Muscle of leg (tissue), 11 donors: ENCODE measurements around the gene MPP3. TPM values are rescaled to one million over a fixed set of nuclear protein-coding genes. Genes with fewer than 3 reads are reported as not detected.

Experiments used
- DNase-seq: peaks from one replicate; pipeline ENCODE4 v3.0.0; 2013
- H3K27ac ChIP-seq: one replicate; pipeline ENCODE4 v1.5.1; 2013; ENCODE audit warnings: mild to moderate bottlenecking, low read length, control low read depth
- H3K27me3 ChIP-seq: one replicate; pipeline ENCODE4 v1.6.1; 2013; ENCODE audit warnings: low read length; ENCODE audit not compliant: control insufficient read depth, insufficient read depth
- H3K36me3 ChIP-seq: one replicate; pipeline ENCODE4 v1.6.1; 2013; ENCODE audit warnings: low read length; ENCODE audit not compliant: control insufficient read depth, insufficient read depth
- H3K4me1 ChIP-seq: one replicate; pipeline ENCODE4 v1.6.1; 2013; ENCODE audit warnings: low read length; ENCODE audit not compliant: control insufficient read depth, insufficient read depth
- H3K4me3 ChIP-seq: one replicate; pipeline ENCODE4 v1.5.1; 2013; ENCODE audit warnings: low read length, control low read depth
- H3K9me3 ChIP-seq: replicated peaks from 2 replicates; pipeline ENCODE4 v1.6.1; 2013; ENCODE audit warnings: low read depth, low read length; ENCODE audit not compliant: control insufficient read depth
- whole genome bisulfite sequencing: methylation state at CpG from one replicate; pipeline ENCODE4 v1.1.5; 2013; ENCODE audit warnings: missing lambda C conversion rate; ENCODE audit not compliant: insufficient coverage; 5-methylcytosine and 5-hydroxymethylcytosine counted together
- polyA plus RNA-seq, 8 donors: library from polyadenylated mRNA; unstranded; fragments of 120-200 nt; gene quantifications; one replicate each; pipeline versions ENCODE4 v1.2.1 to v1.2.3, GENCODE V29; 2013; ENCODE audit warnings: inconsistent platforms in 1 of 8, low replicate concordance in 1 of 8; ENCODE audit not compliant: insufficient read length in 8 of 8, insufficient read depth in 1 of 8
- total RNA-seq: library from RNA; stranded (reverse); fragments of 120-200 nt; gene quantifications from one replicate; pipeline ENCODE4 v1.2.4, GENCODE V29; 2013

The MPP3 gene
- total and polyA plus RNA-seq, 9 donors: 3.6 to 7.1 (median 6.1) TPM

- WGBS: 86% methylated on average over 2 of the region's 5 CpGs
- no peaks in the 10 kb centered on the region for H3K9me3 ChIP-seq
- DNase-seq: no peak
- peaks cover 7% of the 10 kb centered on the region for H3K4me1 ChIP-seq
- H3K4me3 ChIP-seq: no peak overlapping the region
- no peak overlapping the region for H3K27ac ChIP-seq
- no peaks in the 10 kb centered on the region for H3K27me3 ChIP-seq
- peaks cover 50% of the 10 kb centered on the region for H3K36me3 ChIP-seq
Measured at GRCh38 chr17:43767713-43768059, 65.3 kb downstream of the MPP3 start.

- H3K36me3 ChIP-seq: peaks cover 45% of the 10 kb centered on the region
- no peaks in the 10 kb centered on the region for H3K9me3 ChIP-seq
- no peak overlapping the region for H3K4me3 ChIP-seq
- DNase-seq: no peak
- WGBS: 85% methylated on average over 5 of the region's 6 CpGs
- no peaks in the 10 kb centered on the region for H3K27me3 ChIP-seq
- peaks cover 3% of the 10 kb centered on the region for H3K4me1 ChIP-seq
- H3K27ac ChIP-seq: no peak overlapping the region
Measured at GRCh38 chr17:43767053-43767712, 65.8 kb downstream of the MPP3 start.

- 29% methylated on average over 4 of the region's 7 CpGs for WGBS
- Histone ChIP-seq H3K9me3 (no peaks in the 10 kb centered on the region), H3K4me1 (no peaks in the 10 kb centered on the region), H3K27ac (no peak overlapping the region), H3K4me3 (no peak overlapping the region), H3K36me3 (peaks cover 38% of the 10 kb centered on the region), H3K27me3 (no peaks in the 10 kb centered on the region)
- DNase-seq: peak; percentile 47
Measured at GRCh38 chr17:43766413-43767052, 66.4 kb downstream of the MPP3 start.

GRCh38 chr17:43760254-43760852 is 72.6 kb downstream of the MPP3 start:
- H3K4me3 ChIP-seq: no peak overlapping the region
- DNase-seq: peak; percentile 93
- peaks cover 45% of the 10 kb centered on the region for H3K27me3 ChIP-seq
- H3K36me3 ChIP-seq: no peaks in the 10 kb centered on the region
- H3K9me3 ChIP-seq: no peaks in the 10 kb centered on the region
- whole genome bisulfite sequencing: 0% methylated on average over 2 of the region's 10 CpGs
- H3K27ac ChIP-seq: no peak overlapping the region
- H3K4me1 ChIP-seq: peaks cover 5% of the 10 kb centered on the region

GRCh38 chr17:43759836-43760235 is 73.1 kb downstream of the MPP3 start:
- no peak for DNase-seq
- WGBS: 12% methylated on average over 4 of the region's 7 CpGs
- H3K4me3 ChIP-seq: no peak overlapping the region
- H3K27ac ChIP-seq: no peak overlapping the region
- H3K27me3 ChIP-seq: peaks cover 50% of the 10 kb centered on the region
- no peaks in the 10 kb centered on the region for H3K36me3 ChIP-seq
- no peaks in the 10 kb centered on the region for H3K9me3 ChIP-seq
- peaks cover 8% of the 10 kb centered on the region for H3K4me1 ChIP-seq

GRCh38 chr17:43758497-43759174 is 74.3 kb downstream of the MPP3 start, which contains the start of gene SOST:
SOST (minus strand) TSS chr17:43758791; CDS start chr17:43758741, 50 bp downstream.
- peaks cover 59% of the 10 kb centered on the region for H3K27me3 ChIP-seq
- peaks cover 11% of the 10 kb centered on the region for H3K4me1 ChIP-seq
- no peak within 1 kb of the TSS for H3K27ac ChIP-seq
- H3K4me3 ChIP-seq: no peak within 1 kb of the TSS
- H3K9me3 ChIP-seq: no peaks in the 10 kb centered on the region
- DNase-seq: no peak
- WGBS: 77% methylated on average over 18 of the region's 24 CpGs
- no peaks in the 10 kb centered on the region for H3K36me3 ChIP-seq

GRCh38 chr17:43758086-43758485 is 74.9 kb downstream of the MPP3 start:
- Histone ChIP-seq H3K4me3 (no peak overlapping the region), H3K27me3 (peaks cover 63% of the 10 kb centered on the region), H3K36me3 (no peaks in the 10 kb centered on the region), H3K9me3 (no peaks in the 10 kb centered on the region), H3K27ac (no peak overlapping the region), H3K4me1 (peaks cover 11% of the 10 kb centered on the region)
- 84% methylated on average over 4 of the region's 6 CpGs for WGBS
- no peak for DNase-seq

- Histone ChIP-seq H3K27me3 (peaks cover 68% of the 10 kb centered on the region), H3K4me3 (no peak overlapping the region), H3K4me1 (peaks cover 11% of the 10 kb centered on the region), H3K27ac (no peak overlapping the region), H3K9me3 (no peaks in the 10 kb centered on the region), H3K36me3 (no peaks in the 10 kb centered on the region)
- 57% methylated on average over 3 of the region's 8 CpGs for WGBS
- no peak for DNase-seq
Measured at GRCh38 chr17:43757171-43757660, 75.7 kb downstream of the MPP3 start.

GRCh38 chr17:43756201-43756600 is 76.7 kb downstream of the MPP3 start:
- H3K27ac ChIP-seq: no peak overlapping the region
- DNase-seq: no peak
- no peak overlapping the region for H3K4me3 ChIP-seq
- no peaks in the 10 kb centered on the region for H3K36me3 ChIP-seq
- H3K4me1 ChIP-seq: peaks cover 11% of the 10 kb centered on the region
- no CpG with 5 or more reads among the region's 6 CpGs for WGBS
- peaks cover 68% of the 10 kb centered on the region for H3K27me3 ChIP-seq
- H3K9me3 ChIP-seq: no peaks in the 10 kb centered on the region

GRCh38 chr17:43755389-43755875 is 77.5 kb downstream of the MPP3 start:
- Histone ChIP-seq H3K27me3 (peaks cover 73% of the 10 kb centered on the region), H3K9me3 (no peaks in the 10 kb centered on the region), H3K4me3 (no peak overlapping the region), H3K36me3 (no peaks in the 10 kb centered on the region), H3K27ac (no peak overlapping the region), H3K4me1 (peaks cover 11% of the 10 kb centered on the region)
- 3% methylated on average over 60 of the region's 60 CpGs for WGBS
- peak; percentile 45 for DNase-seq
